ENCODE measurements around the gene OR6P1.

DNA sequence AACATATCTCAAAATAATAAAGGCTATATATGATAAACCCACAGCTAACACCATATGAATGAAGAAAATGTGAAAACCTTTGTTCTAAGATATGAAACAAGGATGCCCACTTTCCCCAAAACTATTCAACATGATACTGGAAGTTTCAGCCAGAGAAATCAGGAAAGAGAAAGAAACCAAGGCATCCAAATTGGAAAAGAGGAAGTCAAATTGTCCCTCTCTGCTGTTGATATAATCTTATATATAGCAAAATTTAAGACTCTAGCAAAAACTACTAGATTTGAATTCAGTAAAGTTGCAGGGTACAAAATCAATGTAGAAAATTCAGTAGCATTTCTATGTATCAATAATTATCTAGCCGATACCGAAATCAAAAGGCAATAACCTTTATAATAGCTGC lies 30.4 kb upstream of the OR6P1 start:
- TF ChIP-seq, protein P1, sequence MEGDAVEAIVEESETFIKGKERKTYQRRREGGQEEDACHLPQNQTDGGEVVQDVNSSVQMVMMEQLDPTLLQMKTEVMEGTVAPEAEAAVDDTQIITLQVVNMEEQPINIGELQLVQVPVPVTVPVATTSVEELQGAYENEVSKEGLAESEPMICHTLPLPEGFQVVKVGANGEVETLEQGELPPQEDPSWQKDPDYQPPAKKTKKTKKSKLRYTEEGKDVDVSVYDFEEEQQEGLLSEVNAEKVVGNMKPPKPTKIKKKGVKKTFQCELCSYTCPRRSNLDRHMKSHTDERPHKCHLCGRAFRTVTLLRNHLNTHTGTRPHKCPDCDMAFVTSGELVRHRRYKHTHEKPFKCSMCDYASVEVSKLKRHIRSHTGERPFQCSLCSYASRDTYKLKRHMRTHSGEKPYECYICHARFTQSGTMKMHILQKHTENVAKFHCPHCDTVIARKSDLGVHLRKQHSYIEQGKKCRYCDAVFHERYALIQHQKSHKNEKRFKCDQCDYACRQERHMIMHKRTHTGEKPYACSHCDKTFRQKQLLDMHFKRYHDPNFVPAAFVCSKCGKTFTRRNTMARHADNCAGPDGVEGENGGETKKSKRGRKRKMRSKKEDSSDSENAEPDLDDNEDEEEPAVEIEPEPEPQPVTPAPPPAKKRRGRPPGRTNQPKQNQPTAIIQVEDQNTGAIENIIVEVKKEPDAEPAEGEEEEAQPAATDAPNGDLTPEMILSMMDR (IDR thresholded peaks at IDR 0.05 in 8 of 11, conservative IDR thresholded peaks at IDR 0.05 in 3 of 11) = no peak
- no peak for TF ChIP-seq POLR2AphosphoS5 (IDR thresholded peaks at IDR 0.05)
- no peak for TF ChIP-seq POLR2A (IDR thresholded peaks at IDR 0.05)

All from spleen (tissue), 7 donors.